HG03460 (cell line): ENCODE data around the gene AKAP6.
"Not testable (repeated sequence)": the region's sequence is repeated elsewhere in the genome, so short reads cannot be mapped to it uniquely, and the experiment has no call there.

Source experiments
- ATAC-seq: cut with Tn5 transposase; IDR thresholded peaks from one replicate; pipeline ENCODE4 v1.9.1; 2021; ENCODE audit not compliant: unreplicated experiment

AKAP6 gene

DNA sequence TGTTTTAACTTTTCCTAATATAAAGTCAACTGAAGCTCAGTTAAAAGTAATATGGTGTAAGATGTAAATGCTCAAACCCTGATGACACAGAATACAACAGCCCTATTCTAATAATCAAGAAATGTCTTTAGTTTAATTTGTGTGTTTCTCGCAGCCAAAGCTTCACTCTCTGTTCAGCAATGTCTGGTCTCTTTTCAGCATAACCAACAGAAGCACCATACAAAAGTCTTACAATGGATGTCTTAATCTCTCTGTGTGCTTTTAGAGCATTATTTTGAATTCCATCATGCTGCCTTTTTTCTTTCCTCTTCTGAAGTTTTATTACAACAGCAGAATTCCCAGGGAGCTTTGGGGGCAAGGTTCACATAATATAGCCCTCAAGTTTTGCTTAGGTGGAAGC, 399.4 kb downstream of the AKAP6 start:
- ATAC-seq: no peak

DNA sequence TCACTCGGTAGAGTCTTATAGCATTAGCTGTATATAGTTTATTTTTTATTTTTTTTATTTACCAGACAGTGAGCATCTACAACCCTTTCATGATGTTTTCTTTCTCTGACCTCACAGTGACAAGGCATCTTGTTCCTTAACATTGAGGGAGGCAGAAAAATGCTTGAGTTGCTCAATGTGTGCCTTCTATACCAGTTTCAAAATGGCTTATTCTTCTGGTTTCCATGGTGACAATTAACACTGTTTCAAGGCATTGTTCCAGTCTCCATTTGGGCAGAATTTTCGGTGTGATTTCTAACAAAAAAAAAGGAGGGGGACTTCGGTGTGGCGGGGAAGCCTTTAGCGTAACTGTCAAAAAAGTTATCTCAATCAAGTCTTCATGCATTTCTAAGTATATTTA, 399.9 kb downstream of the AKAP6 start:
- no peak for ATAC-seq

DNA sequence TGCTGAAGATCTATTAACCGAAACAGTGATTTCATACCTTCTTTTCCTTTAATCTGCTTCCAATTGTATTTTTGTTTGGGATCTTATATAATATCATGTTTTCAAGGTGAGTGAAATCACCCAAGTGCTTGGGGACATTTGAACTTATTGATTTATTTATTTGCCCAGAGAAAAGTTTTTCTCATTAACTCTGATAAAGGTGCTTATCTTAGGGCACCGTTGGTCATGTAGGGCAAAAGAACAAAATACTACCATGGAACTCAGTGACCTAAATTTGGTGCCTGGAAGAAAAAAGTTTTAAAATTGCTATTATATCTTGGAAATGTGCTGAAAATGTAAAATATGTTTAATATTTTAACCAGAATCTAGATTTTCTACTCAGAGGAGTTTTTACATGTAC, 402.2 kb downstream of the AKAP6 start:
- no peak for ATAC-seq

DNA sequence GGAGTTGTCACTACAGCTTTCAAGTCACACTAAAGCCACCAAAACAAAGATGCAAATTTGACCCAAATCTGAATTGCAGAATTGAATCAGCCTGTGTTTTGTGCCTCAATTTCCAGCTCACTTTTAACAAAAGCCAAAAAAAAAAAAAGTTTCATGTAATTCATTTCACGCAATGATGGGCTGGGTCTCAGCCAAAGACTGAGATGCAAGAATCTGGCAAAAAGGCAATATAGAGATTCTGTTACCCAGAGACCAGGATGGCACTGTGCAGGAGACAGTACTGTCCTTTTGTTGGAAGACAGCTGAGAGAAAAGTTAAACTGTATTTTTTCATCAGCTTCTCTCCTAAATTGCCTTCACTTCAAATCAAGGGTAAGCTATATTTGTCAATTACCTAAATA, 403.9 kb downstream of the AKAP6 start:
- ATAC-seq: no peak

DNA sequence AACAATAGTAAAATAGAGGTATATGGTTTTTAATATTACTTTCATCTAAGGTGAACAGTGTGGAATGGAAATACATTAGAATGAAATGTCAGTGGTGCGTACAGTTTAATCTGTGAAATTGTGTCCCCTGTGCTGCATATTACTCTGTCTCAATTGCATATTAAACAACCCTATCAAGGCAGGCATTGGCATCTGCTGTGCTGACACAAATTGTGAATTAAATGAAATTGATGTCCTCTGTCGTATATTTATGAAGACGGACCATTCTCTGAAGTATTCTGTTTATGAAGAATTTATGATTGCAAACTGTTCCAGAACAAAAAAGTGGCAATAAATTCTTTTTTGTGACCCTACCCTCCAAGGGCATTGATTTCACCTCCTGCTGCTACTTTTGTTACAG, 405.2 kb downstream of the AKAP6 start:
- no peak for ATAC-seq

DNA sequence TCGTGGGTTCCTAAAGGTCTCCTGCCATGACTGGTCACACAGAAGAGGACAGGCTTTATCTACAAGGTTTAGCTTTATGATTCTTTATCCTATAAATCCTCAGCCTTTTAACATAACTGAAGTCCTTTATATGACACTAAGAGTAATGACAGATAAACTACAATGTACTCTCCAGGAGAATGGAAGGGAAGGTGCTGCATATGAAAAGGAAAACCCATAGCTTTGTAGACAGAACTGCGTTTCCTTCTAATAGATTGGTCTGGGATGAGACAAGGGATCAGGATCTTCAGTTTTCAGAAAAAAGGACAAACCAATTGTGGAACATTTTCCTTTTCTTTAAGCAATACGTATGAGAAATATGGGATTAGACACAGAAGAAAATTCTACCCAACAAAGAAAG, 408.5 kb downstream of the AKAP6 start:
- no peak for ATAC-seq

DNA sequence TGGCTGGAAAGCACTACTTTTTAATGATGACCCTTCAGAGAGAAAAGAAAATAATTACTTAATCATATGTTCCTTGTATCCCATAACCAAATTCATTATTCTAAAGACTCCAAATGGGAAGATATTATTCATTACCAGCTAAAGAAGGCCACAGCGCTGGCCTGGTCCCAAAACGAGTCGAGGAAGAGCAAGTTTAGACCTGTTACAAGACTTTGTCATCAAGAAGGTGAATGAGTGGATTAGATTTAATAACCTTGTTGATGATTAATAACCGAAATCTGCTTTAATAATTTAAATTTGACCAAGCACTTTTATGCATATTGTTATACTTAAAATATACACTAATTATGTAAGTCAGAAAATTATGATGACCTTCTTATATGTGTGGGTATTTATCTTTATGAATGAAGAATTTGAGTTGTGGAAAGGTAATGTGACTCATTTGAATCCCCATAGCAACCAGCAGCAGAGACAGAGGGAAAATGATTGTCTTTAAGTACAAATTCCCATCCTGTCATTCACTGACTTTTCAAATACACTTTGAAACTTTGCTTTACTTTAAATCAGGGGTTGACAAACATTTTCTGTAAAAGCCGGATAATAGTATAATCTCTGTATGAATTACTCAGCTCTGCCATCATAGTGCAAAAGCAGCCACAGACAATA, 409.2 kb downstream of the AKAP6 start:
- ATAC-seq: no peak

DNA sequence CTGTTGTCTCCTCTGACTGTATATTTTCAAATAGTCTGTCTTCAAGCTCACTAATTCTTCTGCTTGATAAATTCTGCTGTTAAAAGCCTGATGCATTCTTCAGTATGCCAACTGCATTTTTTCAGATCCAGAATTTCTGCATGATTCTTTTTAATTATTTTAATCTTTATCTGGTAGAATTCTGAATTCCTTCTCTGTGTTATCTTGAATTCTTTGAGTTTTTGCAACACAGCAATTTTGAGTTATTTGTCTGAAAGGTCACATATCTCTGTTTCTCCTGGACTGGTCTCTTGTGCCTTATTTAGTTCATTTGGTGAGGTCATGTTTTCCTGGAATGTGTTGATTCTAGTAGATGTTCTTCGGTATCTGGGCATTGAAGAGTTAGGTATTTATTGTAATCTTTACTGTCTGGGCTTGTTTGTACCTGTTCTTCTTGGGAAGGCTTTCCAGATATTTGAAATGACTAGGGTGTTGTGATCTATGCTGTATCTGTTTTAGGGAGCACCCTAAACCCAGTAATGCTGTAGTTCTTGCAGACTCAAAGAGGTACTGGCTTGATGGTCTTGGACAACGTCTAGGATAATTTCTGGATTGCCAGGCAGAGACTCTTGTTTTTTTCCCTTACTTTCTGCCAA, 415.8 kb downstream of the AKAP6 start:
- ATAC-seq: no peak

DNA sequence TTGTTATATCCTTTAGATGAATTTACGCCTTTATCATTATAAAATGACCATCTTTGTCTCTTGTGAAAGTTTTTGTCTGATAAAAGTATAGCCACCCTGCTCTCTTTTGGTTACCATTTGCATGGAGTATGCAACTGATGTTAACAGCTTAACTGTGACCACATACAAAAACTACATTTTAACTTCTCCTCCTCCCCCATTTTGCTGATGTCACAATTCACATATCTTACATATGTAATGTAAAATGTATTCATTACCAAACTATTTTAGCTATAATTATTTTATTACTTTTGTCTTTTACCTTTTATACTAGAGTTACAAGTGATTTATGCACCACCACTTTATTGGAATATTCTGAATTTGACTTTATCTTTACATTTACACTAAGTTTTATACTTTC, 425.1 kb downstream of the AKAP6 start:
- no peak for ATAC-seq

DNA sequence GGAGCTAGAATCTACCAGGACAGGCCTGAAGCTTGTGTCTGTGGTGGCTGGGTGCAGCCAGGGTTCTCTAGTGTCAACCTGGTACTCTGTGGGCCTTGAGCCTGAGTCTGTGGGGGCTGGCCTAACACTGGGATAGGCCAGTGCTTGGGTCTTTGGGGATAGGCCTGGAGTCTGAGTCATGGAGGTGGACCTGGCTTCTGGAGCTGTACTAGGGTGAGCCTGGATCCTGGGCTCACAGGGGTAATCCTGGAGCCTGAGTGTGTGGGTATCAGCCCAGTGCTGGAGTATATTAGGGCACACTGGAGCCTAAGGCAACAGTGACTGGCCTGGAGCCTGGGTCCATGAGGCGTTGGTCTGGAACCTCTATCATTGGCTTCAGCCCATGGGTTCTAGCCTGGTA, 427.1 kb downstream of the AKAP6 start:
- no peak for ATAC-seq

DNA sequence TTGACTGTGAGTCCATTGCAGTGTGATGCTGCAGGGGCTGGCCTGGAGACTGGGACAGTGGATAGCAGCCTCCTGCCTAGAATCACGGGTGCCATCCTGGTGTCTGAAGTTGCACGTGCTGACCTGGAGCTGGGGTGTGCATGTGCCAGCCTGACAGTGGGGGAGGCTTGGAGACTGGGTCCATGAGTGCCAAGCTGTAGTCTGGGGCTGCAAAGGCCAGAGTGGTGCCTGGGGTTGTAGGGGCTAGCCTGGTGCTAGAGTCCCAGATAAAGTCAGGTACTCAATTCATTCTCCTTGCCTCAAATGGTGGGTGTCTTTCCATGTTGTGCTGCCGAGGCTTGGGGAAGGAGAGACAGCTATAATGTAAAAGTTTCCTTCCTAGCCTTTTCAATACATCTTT, 427.7 kb downstream of the AKAP6 start:
- ATAC-seq: no peak

DNA sequence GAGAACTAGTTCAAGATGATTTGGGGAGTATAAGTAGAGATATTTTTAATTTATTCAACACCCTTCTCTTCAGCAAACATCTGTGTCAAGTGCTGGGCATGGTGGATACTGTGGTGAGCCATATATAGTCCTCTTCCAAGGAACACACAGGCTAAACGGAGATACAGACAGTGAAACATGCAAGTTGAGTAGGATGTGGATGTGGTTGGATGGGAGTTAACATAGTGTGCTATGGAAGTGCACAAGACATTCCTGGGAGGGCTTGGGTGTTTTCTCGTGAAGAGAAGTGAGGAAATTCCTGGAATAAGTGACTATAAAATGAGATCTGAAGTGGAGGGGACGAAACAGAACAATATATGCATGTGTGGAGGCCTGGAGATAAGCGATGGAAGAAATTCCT, 428.5 kb downstream of the AKAP6 start:
- ATAC-seq: no peak

DNA sequence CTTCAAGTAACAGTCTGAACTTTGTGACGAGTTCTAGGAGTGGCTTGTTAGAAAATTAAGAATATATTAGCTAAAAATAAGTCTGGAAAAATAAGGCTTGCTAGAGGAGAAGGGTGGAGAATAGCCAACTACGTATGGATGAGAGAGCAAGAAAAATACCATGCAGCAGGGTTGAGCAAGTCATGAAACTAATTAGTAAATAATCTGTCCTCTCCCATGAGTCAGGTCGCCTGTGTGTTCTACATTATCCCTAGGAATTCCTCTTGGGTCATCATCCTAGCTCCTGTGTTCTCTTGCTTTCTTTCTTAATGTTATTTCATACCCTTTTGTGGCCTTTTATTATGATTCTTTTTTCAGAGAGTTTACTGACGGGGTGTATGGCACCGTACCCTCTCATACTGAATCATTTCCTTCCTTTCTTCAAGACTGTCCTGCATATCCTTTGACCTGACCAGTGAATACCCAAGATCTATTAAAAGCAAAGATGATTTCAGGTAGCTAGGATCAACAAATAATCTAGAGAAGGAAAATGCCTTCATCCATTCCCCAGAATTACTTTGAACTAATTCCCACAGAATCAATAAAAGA, 432.4 kb downstream of the AKAP6 start:
- ATAC-seq: no peak

DNA sequence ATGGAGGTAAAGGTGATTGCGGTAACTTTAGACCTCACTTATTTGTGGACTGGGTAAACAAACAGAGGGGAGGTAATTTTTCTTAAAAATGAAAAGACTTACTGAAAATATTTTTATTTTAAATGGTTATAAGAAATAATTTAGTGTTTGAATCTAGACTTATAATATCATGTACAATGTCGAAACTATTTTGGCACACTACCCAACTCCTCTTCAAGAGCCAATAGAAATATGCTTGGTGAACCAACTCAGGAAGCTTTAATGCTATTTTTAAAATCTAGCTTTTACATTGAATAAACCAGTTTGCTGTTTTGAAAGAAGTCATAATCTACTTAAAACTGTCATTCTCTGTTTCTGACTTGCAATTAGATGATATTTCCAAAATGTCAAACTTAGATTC, 433.8 kb downstream of the AKAP6 start:
- ATAC-seq: no peak

DNA sequence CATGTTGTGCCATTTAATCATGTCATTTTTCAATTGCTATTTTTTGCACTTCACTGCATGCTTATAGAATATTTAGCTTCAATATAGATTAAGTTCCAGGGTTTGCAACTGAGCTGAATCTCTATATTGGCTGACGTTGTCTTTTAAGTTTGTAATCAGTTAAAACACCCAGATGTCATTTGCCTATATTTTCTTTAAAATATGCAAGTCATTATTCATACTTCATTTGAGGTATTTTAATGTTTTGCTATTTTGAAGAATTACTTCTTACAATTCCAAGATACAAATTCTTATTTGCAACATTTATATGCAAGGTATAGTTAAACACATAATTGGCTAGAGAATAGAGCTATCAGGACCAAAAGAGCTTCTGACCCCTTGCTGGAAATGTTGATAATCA, 434.6 kb downstream of the AKAP6 start:
- ATAC-seq: no peak

DNA sequence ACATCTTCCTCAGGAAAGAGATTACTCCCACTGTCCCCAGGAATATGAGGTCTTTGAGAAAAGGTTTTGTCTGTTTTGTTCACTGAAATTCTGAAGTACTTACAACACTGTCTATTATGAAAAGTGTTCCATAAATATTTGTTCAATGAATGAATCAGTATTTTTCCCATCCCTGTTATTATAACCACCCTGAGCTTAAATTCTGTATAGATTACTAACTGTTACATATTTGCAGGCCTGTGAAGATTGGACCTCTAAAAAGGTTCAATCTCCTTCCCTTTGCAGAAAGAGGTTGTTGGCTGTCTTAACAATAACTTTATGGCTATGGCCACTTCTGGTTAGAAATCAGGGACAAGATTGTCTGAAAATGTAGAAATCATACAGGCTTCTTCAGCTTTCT, 435.0 kb downstream of the AKAP6 start:
- no peak for ATAC-seq

DNA sequence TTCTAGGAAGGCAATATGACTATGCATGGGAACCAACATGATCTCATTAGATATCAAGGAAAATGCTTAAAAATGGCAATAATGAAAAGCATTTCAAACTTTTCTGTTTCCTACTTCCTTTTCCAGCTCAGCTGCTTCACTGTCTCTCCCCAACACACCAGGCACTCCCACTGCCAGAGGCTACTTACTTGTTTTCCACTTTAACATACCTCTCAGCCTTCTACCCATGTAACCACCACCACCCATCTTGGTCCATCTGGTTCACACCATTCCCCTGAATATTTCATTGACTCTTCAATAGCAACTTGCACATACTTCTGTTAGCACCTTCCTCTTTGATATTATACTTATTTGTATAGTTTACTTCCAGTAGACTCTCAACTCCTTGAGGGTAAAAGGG, 441.3 kb downstream of the AKAP6 start:
- no peak for ATAC-seq

DNA sequence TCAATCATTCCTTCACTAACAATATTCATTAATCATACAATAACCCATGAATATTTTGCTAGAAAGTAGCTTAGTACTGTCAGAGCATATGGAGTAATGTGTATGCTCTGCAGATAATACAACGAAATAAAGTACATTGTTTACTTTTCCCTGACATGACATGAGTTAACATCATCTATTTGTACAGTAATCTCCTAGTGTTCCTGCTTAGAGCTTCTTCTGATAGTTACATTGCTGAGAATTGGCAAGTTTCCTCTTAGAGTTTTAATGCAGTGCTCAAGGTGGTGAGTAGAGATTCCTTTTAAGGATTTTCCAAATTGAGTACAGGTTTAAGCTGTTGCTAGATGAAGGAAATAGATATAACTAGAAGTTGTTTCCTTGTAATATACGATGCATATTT, 445.1 kb downstream of the AKAP6 start:
- no peak for ATAC-seq

DNA sequence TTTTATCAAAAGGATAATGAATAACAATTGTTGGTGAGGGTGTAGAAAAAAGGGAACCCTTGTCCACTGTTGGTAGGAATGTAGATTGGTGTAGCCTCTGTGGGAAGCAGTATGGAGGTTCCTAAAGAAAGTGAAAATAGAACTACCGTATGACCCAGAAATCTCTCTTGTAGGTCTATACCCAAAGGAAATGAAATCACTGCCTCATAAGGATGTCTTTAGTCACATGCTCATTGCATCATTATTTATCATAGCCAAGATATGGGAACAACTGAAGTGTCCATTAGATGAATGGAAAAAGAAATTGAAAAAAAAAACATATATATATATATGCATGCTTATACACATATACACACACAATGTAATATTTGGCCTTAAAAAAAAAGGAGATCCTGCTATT, 450.7 kb downstream of the AKAP6 start:
- ATAC-seq: no peak

DNA sequence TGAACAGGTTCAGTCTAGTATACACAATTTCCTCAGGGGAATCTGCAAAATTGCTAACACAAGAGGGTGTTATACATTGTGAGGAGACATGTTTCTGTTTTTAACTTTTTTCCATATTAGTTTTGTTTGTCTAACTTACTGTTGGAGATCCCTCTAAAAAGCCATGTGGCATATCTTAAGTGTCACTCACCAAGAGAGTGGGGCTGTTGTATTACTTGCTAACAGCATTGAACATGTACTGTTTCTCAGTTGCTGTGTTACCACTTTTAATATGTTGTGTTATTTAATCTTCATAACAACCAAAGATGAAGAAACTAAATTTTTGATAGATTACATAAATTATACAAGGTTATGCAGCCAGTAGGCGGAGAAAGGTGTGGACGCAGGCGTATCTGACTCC, 455.3 kb downstream of the AKAP6 start:
- ATAC-seq: no peak

DNA sequence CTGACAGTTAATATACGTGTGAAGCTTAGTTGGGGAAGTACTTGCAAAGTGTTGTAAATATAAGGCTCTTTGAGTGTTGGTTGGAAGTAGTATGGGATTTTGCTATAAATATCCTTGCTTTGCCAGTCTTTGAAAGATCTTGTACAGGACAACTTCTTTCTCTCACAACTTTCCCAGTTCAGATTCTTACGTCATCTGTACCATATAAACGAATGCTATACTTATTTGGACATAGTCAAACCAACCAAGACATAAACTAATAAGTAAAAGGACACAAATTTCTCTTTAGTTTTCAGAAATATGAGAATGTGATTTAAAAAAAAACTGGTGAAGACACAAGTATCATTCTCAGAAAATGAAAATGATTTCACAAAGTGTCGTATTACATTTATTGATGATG, 456.5 kb downstream of the AKAP6 start:
- ATAC-seq: no peak

DNA sequence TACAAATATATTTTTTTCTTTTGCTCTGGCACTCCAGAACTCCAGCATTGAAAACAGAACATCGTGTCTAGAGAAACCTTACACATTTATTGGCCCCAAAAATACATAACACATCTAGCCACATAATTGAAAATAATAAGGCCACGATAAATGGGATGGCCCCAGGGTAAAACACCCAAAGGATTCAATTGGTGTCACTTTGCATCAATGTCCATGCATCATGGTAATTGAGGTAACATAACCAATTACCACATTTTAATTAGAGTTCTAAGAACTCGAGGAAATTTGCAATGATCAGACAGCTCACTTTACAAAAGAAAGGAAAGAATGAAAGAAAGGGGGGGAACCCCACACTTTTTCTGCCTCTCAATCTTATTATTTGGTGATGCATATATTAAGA, 457.8 kb downstream of the AKAP6 start:
- ATAC-seq: no peak

DNA sequence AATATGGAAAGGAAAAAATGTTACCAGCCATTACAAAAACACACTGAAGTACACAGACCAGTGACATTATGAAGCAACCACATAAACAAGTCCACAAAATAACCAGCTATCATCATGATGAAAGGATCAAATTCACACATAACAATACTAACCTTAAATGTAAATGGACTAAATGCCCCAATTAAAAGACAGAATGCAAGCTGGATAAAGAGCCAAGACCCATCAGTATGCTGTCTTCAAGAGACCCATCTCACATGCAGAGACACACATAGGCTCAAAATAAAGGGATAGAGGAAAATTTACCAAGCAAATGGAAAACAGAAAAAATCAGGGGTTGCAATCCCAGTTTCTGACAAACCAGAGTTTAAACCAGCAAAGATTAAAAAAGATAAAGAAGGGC, 463.9 kb downstream of the AKAP6 start:
- not testable (repeated sequence) for ATAC-seq
